Stimulated activated CD4-positive, alpha-beta T cell treated with anti-CD3 and anti-CD28 coated beads, Interleukin-1b, Interleukin-23, amount 100 ng/mL, for 1 hour (primary cell): ENCODE measurements around the gene MBTD1.
"Not testable (repeated sequence)": the region's sequence is repeated elsewhere in the genome, so short reads cannot be mapped to it uniquely, and the experiment has no call there.

Experiments used
- DNase-seq, 2 donors: peaks; one replicate each; pipeline ENCODE4 v3.0.0-alpha.2; 2020; ENCODE audit warnings: low read depth in 2 of 2

The MBTD1 gene

GRCh38 chr17:51255673-51256072 lies 4.2 kb downstream of the MBTD1 start:
- no peak for DNase-seq

- no peak for DNase-seq
Measured at GRCh38 chr17:51251010-51251409, 8.8 kb downstream of the MBTD1 start.

- no peak for DNase-seq
Measured at GRCh38 chr17:51250314-51250840, 9.5 kb downstream of the MBTD1 start.

GRCh38 chr17:51245535-51245934 lies 14.3 kb downstream of the MBTD1 start:
- no peak for DNase-seq

- DNase-seq: no peak
Measured at GRCh38 chr17:51244041-51244440, 15.8 kb downstream of the MBTD1 start.

GRCh38 chr17:51240275-51240674 lies 19.6 kb downstream of the MBTD1 start:
- DNase-seq: no peak

- DNase-seq: no peak
Measured at GRCh38 chr17:51238255-51238887, 21.5 kb downstream of the MBTD1 start.

- DNase-seq: no peak
Measured at GRCh38 chr17:51234162-51234561, 25.7 kb downstream of the MBTD1 start.

GRCh38 chr17:51231999-51232398 lies 27.9 kb downstream of the MBTD1 start:
- no peak for DNase-seq

- DNase-seq: no peak
Measured at GRCh38 chr17:51230306-51230705, 29.5 kb downstream of the MBTD1 start.

GRCh38 chr17:51229889-51230288 lies 30.0 kb downstream of the MBTD1 start:
- DNase-seq: no peak

GRCh38 chr17:51228161-51228560 lies 31.7 kb downstream of the MBTD1 start:
- DNase-seq: no peak

- not testable (repeated sequence) for DNase-seq
Measured at GRCh38 chr17:51225523-51225922, 34.3 kb downstream of the MBTD1 start.

- DNase-seq: no peak
Measured at GRCh38 chr17:51224402-51225262, 35.2 kb downstream of the MBTD1 start.

GRCh38 chr17:51221322-51221721 lies 38.5 kb downstream of the MBTD1 start:
- DNase-seq: no peak

GRCh38 chr17:51217946-51218345 lies 41.9 kb downstream of the MBTD1 start:
- no peak for DNase-seq

GRCh38 chr17:51214920-51215319 lies 44.9 kb downstream of the MBTD1 start:
- DNase-seq: no peak

GRCh38 chr17:51203838-51204237 lies 56.0 kb downstream of the MBTD1 start:
- no peak for DNase-seq

GRCh38 chr17:51200846-51201245 lies 59.0 kb downstream of the MBTD1 start:
- no peak for DNase-seq

GRCh38 chr17:51200295-51200694 lies 59.6 kb downstream of the MBTD1 start:
- no peak for DNase-seq

- no peak for DNase-seq
Measured at GRCh38 chr17:51197754-51198153, 62.1 kb downstream of the MBTD1 start.

- DNase-seq: no peak
Measured at GRCh38 chr17:51191895-51192294, 68.0 kb downstream of the MBTD1 start.

GRCh38 chr17:51189628-51190027 lies 70.2 kb downstream of the MBTD1 start:
- DNase-seq: no peak
